HG02571 (cell line): ENCODE measurements around the gene HBEGF.

Experiments used
- ATAC-seq: cut with Tn5 transposase; IDR thresholded peaks from one replicate; pipeline ENCODE4 v1.9.1; 2021; ENCODE audit warnings: mild to moderate bottlenecking, moderate library complexity; ENCODE audit not compliant: unreplicated experiment

HBEGF gene

GRCh38 chr5:140338336-140338735, 8.1 kb downstream of the HBEGF start:
- no peak for ATAC-seq

- ATAC-seq, result no peak
These were observed 8.5 kb downstream of the HBEGF start for GRCh38 chr5:140337880-140338279.

GRCh38 chr5:140336388-140336787, 10.0 kb downstream of the HBEGF start:
- ATAC-seq, result no peak

GRCh38 chr5:140331638-140332037, 14.8 kb downstream of the HBEGF start:
- no peak for ATAC-seq

- no peak for ATAC-seq
These were observed 16.5 kb downstream of the HBEGF start for GRCh38 chr5:140329739-140330481.

GRCh38 chr5:140328036-140328764, 18.2 kb downstream of the HBEGF start:
- no peak for ATAC-seq

- no peak for ATAC-seq
These were observed 18.8 kb downstream of the HBEGF start for GRCh38 chr5:140327589-140327988.

GRCh38 chr5:140325486-140325885, 20.9 kb downstream of the HBEGF start:
- ATAC-seq, result no peak

GRCh38 chr5:140324617-140325241, 21.7 kb downstream of the HBEGF start:
- ATAC-seq, result no peak

GRCh38 chr5:140324041-140324600, 22.3 kb downstream of the HBEGF start:
- ATAC-seq, result no peak

- no peak for ATAC-seq
These were observed 23.4 kb downstream of the HBEGF start for GRCh38 chr5:140322751-140323731.

- no peak for ATAC-seq
These were observed 24.6 kb downstream of the HBEGF start for GRCh38 chr5:140321796-140322195.

GRCh38 chr5:140319833-140320232, 26.6 kb downstream of the HBEGF start:
- no peak for ATAC-seq

GRCh38 chr5:140318792-140319191, 27.6 kb downstream of the HBEGF start:
- ATAC-seq, result no peak

- no peak for ATAC-seq
These were observed 28.5 kb downstream of the HBEGF start for GRCh38 chr5:140317859-140318258.

- ATAC-seq, result no peak
These were observed 33.6 kb downstream of the HBEGF start for GRCh38 chr5:140312791-140313189.

- ATAC-seq, result no peak
These were observed 34.2 kb downstream of the HBEGF start for GRCh38 chr5:140312067-140312790.

GRCh38 chr5:140311011-140311467, 35.4 kb downstream of the HBEGF start:
- ATAC-seq, result no peak

GRCh38 chr5:140310434-140310833, 36.0 kb downstream of the HBEGF start:
- no peak for ATAC-seq
